ENCODE data around the gene TMEM61. TPM values are rescaled to one million over a fixed set of nuclear protein-coding genes. Genes with fewer than 3 reads are reported as not detected.
A peak's percentile ranks its signal among the peaks of the same experiment; 100 is the strongest.

TMEM61 gene
- total RNA-seq, 2 donors from 2014 or later = 2.0 to 3.6 TPM

GRCh38 chr1:54965624-54966340 is 14.6 kb upstream of the TMEM61 start:
- peak; percentile 41 to 71 (median 58) for DNase-seq
- 37 to 51% methylated on average over 7 of the region's 7 CpGs for WGBS, 2 donors

GRCh38 chr1:54967372-54967771 is 13.1 kb upstream of the TMEM61 start:
- intact Hi-C loops (cut with DNase I) = no loop called here
- no peak for DNase-seq
- H3K9me3 ChIP-seq = no peaks in the 10 kb centered on the region
- no peaks in the 10 kb centered on the region for H3K36me3 ChIP-seq (replicated peaks in 1 of 2; ENCODE audit: insufficient read depth in 1 of 2, low read depth in 2 of 2)
- no peak for ATAC-seq
- WGBS, 2 donors = 68 to 70% methylated on average over 5 of the region's 5 CpGs
- TF ChIP-seq POLR2A (IDR thresholded peaks at IDR 0.05) = no peak
- TF ChIP-seq CTCF (IDR thresholded peaks at IDR 0.05) = no peak
- no peak overlapping the region for H3K27ac ChIP-seq
- H3K27me3 ChIP-seq = no peaks in the 10 kb centered on the region
- H3K4me3 ChIP-seq = no peak overlapping the region
- no peaks in the 10 kb centered on the region for H3K4me1 ChIP-seq

More at GRCh38 chr1:54965624-54966340, 14.6 kb upstream of the TMEM61 start:
- Histone ChIP-seq H3K27ac (no peak overlapping the region), H3K9me3 (no peaks in the 10 kb centered on the region), H3K4me3 (no peak overlapping the region), H3K4me1 (no peaks in the 10 kb centered on the region), H3K27me3 (no peaks in the 10 kb centered on the region), H3K36me3 (replicated peaks in 1 of 2; ENCODE audit: insufficient read depth in 1 of 2, low read depth in 2 of 2) (no peaks in the 10 kb centered on the region)
- ATAC-seq = no peak
- intact Hi-C loops (cut with DNase I) = no loop called here
- TF ChIP-seq CTCF (IDR thresholded peaks at IDR 0.05) (no peak), POLR2A (IDR thresholded peaks at IDR 0.05) (no peak)

GRCh38 chr1:54968551-54968950 is 11.9 kb upstream of the TMEM61 start:
- TF ChIP-seq CTCF (IDR thresholded peaks at IDR 0.05) (no peak), POLR2A (IDR thresholded peaks at IDR 0.05) (no peak)
- Histone ChIP-seq H3K27me3 (no peaks in the 10 kb centered on the region), H3K36me3 (replicated peaks in 1 of 2; ENCODE audit: insufficient read depth in 1 of 2, low read depth in 2 of 2) (no peaks in the 10 kb centered on the region), H3K9me3 (no peaks in the 10 kb centered on the region), H3K4me3 (no peak overlapping the region), H3K27ac (no peak overlapping the region), H3K4me1 (no peaks in the 10 kb centered on the region)
- no peak for ATAC-seq
- intact Hi-C loops (cut with DNase I) = no loop called here
- WGBS, 2 donors = 51 to 63% methylated on average over 4 of the region's 4 CpGs
- DNase-seq = no peak

DNA sequence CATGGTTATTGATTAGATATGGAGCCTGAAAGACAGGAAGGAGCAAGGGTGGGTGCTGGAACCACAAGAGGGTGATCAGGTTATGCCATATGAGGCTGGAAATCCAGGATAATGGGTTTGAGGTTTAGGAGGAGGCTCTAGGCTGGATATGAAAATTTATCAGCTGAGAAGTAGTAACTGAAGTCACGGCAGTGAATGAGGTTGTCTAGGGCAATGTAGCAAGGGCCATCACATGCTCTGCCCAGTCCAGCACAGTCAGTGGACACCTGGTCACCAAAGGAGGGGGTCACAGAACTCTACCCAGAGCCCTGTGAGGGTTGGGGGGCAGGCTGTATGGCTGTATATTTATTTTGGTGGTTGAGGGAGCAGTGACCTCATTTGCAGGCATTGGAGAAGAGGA is 10.5 kb upstream of the TMEM61 start:
- Histone ChIP-seq H3K27ac (no peak overlapping the region), H3K9me3 (no peaks in the 10 kb centered on the region), H3K4me1 (no peaks in the 10 kb centered on the region), H3K27me3 (no peaks in the 10 kb centered on the region), H3K36me3 (replicated peaks in 1 of 2; ENCODE audit: insufficient read depth in 1 of 2, low read depth in 2 of 2) (no peaks in the 10 kb centered on the region), H3K4me3 (no peak overlapping the region)
- no peak for DNase-seq
- 90 to 91% methylated on average over 1 of the region's 1 CpG for WGBS, 2 donors
- no peak for TF ChIP-seq CTCF (IDR thresholded peaks at IDR 0.05)
- no peak for TF ChIP-seq POLR2A (IDR thresholded peaks at IDR 0.05)
- intact Hi-C loops (cut with DNase I) = no loop called here
- no peak for ATAC-seq

GRCh38 chr1:54970901-54971300 is 9.5 kb upstream of the TMEM61 start:
- no peak for ATAC-seq

More at GRCh38 chr1:54970901-54971300, 9.5 kb upstream of the TMEM61 start:
- intact Hi-C loops (cut with DNase I) = no loop called here
- H3K36me3 ChIP-seq (replicated peaks in 1 of 2; ENCODE audit: insufficient read depth in 1 of 2, low read depth in 2 of 2) = no peaks in the 10 kb centered on the region
- no peak overlapping the region for H3K4me3 ChIP-seq
- no peaks in the 10 kb centered on the region for H3K4me1 ChIP-seq
- H3K27ac ChIP-seq = no peak overlapping the region
- H3K9me3 ChIP-seq = no peaks in the 10 kb centered on the region
- TF ChIP-seq POLR2A (IDR thresholded peaks at IDR 0.05) = no peak
- no peak for TF ChIP-seq CTCF (IDR thresholded peaks at IDR 0.05)
- WGBS, 2 donors = 49 to 68% methylated on average over 5 of the region's 5 CpGs
- no peak for DNase-seq
- no peaks in the 10 kb centered on the region for H3K27me3 ChIP-seq
